Subcutaneous adipose tissue (tissue), 4 donors: ENCODE measurements around the gene ADORA2B. TPM values are rescaled to one million over a fixed set of nuclear protein-coding genes. Genes with fewer than 3 reads are reported as not detected.

Experiments used
- CTCF ChIP-seq: fragments of 450-650 bp; IDR thresholded peaks from one replicate; pipeline ENCODE4 v1.5.1; 2016; ENCODE audit warnings: low read depth, mild to moderate bottlenecking, control low read depth, antibody characterized with exemption, moderate library complexity
- total RNA-seq, 4 donors: library from RNA; depleted of rRNA; stranded (reverse); fragments of >200 nt; gene quantifications; one replicate each; pipeline ENCODE4 v1.1.0, GENCODE V29; 2016

ADORA2B gene
- total RNA-seq, 4 donors from 2014 or later, result 1.1 to 11.4 (median 1.3) TPM; not detected in 1

GRCh38 chr17:15999974-16000827 is 55.3 kb downstream of the ADORA2B start:
- no peak for TF ChIP-seq CTCF

GRCh38 chr17:16001226-16001897 is 56.4 kb downstream of the ADORA2B start:
- TF ChIP-seq CTCF, result no peak

- no peak for TF ChIP-seq CTCF
Observed at GRCh38 chr17:16002708-16003260, 57.9 kb downstream of the ADORA2B start.

- TF ChIP-seq CTCF, result no peak
Observed at GRCh38 chr17:16003841-16004240, 58.9 kb downstream of the ADORA2B start.

- TF ChIP-seq CTCF, result no peak
Observed at GRCh38 chr17:16005636-16006035, 60.7 kb downstream of the ADORA2B start.

GRCh38 chr17:16007439-16007838 is 62.5 kb downstream of the ADORA2B start:
- no peak for TF ChIP-seq CTCF

DNA sequence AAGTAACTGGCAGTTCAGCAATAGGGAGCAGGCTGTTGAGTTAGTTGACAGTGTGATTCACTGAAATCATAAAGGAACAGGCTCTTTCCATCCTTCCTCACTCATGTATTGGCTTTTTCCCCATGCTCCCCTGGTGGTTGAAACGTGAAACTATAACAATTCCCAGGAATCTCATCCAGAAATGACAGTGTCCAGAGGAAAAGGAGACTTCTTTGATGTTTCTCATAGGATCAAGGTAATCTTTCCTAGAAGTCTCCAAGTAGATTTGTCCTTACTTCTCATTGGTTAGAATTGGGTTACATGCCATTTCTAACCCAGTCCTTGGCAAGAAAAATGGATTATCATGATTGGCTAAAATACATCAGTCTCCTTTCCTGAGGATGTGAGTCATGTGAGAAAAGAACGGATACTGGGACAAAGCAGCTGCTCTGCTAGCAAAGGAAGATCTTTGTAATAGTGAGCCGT is 69.0 kb downstream of the ADORA2B start:
- no peak for TF ChIP-seq CTCF
